WERI-Rb-1 (cell line): ENCODE results near the gene GIGYF2.

Source experiments
- DNase-seq: peaks from one replicate; pipeline ENCODE4 v3.0.0-alpha.2; 2020
- H3K27ac ChIP-seq: fragments of 250-450 bp; sonication (Bioruptor Pico); 2 replicates; pipeline ENCODE4 v1.5.1; 2020; ENCODE audit warnings: mild to moderate bottlenecking, moderate library complexity
- H3K27me3 ChIP-seq: fragments of 250-450 bp; sonication (Bioruptor Pico); 2 replicates; pipeline ENCODE4 v1.5.1; 2021; ENCODE audit warnings: mild to moderate bottlenecking, low read depth, moderate library complexity; ENCODE audit not compliant: insufficient read depth, severe bottlenecking
- H3K36me3 ChIP-seq: fragments of 250-450 bp; sonication (Bioruptor Pico); 2 replicates; pipeline ENCODE4 v1.5.1; 2020; ENCODE audit warnings: mild to moderate bottlenecking, moderate library complexity
- H3K4me3 ChIP-seq: 2 replicates; pipeline ENCODE4 v1.5.1; 2011; ENCODE audit warnings: low read depth, mild to moderate bottlenecking, control low read depth, low read length
- H3K9me3 ChIP-seq: fragments of 250-450 bp; sonication (Bioruptor Pico); 2 replicates; pipeline ENCODE4 v1.5.1; 2021; ENCODE audit warnings: mild to moderate bottlenecking, moderate library complexity; ENCODE audit not compliant: severe bottlenecking
- TF ChIP-seq, protein P1 (sequence below): IDR thresholded peaks from 2 replicates; pipeline ENCODE4 v1.5.1; 2011; ENCODE audit warnings: low read depth, mild to moderate bottlenecking, control low read depth, inconsistent platforms, low read length

Gene GIGYF2

DNA sequence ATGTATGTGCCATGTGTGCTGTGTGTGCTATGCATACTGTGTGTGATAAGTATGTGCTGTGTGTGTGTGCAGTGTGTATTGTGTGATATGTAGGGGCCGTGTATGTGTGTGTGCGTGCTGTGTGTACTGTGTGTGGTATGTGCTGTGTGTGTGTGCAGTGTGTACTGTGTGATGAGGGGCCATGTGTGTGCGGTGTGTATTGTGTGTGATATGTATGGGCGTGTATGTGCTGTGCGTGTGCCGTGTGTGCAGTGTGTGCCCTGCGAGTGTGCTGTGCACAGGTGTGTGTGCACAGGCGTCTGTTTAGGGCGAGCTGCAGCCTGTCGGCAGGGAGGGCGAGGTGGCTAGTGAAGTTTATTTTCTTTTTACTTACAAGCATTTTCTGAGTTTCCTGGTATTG, 189.0 kb downstream of the GIGYF2 start:
- DNase-seq = no peak
- H3K27ac ChIP-seq = no peak overlapping the region

DNA sequence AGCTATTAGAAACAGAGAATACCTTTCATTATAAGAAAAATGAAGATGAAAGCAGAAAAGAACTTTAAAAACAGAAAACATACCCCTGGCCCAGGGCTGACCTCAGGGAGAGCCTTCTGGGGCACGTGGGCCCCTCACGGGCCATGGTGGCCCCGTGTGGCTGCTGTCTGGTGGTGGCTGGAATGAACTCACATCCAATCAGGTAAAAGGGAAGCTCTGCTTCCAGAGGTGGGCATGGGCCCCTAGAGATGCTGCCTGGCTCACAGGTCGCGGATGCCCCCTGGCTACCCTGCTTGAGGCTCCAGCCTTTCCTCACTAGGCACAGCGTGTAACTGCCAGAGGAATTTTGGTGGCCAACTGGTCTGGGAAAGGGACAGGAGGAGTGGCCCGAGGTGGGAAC, 189.5 kb downstream of the GIGYF2 start:
- TF ChIP-seq, protein P1, sequence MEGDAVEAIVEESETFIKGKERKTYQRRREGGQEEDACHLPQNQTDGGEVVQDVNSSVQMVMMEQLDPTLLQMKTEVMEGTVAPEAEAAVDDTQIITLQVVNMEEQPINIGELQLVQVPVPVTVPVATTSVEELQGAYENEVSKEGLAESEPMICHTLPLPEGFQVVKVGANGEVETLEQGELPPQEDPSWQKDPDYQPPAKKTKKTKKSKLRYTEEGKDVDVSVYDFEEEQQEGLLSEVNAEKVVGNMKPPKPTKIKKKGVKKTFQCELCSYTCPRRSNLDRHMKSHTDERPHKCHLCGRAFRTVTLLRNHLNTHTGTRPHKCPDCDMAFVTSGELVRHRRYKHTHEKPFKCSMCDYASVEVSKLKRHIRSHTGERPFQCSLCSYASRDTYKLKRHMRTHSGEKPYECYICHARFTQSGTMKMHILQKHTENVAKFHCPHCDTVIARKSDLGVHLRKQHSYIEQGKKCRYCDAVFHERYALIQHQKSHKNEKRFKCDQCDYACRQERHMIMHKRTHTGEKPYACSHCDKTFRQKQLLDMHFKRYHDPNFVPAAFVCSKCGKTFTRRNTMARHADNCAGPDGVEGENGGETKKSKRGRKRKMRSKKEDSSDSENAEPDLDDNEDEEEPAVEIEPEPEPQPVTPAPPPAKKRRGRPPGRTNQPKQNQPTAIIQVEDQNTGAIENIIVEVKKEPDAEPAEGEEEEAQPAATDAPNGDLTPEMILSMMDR = no peak
- Histone ChIP-seq H3K27me3 (no peaks in the 10 kb centered on the region), H3K9me3 (no peaks in the 10 kb centered on the region), H3K27ac (no peak overlapping the region), H3K36me3 (no peaks in the 10 kb centered on the region), H3K4me3 (no peak overlapping the region)
- DNase-seq = no peak

More for the DNA sequence above, 189.0 kb downstream of the GIGYF2 start:
- Histone ChIP-seq H3K27me3 (no peaks in the 10 kb centered on the region), H3K4me3 (no peak overlapping the region), H3K36me3 (no peaks in the 10 kb centered on the region), H3K9me3 (no peaks in the 10 kb centered on the region)
- TF ChIP-seq, protein P1 = no peak

GRCh38 chr2:232887171-232887850, 190.2 kb downstream of the GIGYF2 start:
- Histone ChIP-seq H3K4me3 (no peak overlapping the region), H3K36me3 (no peaks in the 10 kb centered on the region), H3K9me3 (no peaks in the 10 kb centered on the region), H3K27ac (no peak overlapping the region), H3K27me3 (no peaks in the 10 kb centered on the region)
- peak; percentile 32 for DNase-seq
- TF ChIP-seq, protein P1 = peak; percentile 66; the same call in 1 of the 2 replicates

DNA sequence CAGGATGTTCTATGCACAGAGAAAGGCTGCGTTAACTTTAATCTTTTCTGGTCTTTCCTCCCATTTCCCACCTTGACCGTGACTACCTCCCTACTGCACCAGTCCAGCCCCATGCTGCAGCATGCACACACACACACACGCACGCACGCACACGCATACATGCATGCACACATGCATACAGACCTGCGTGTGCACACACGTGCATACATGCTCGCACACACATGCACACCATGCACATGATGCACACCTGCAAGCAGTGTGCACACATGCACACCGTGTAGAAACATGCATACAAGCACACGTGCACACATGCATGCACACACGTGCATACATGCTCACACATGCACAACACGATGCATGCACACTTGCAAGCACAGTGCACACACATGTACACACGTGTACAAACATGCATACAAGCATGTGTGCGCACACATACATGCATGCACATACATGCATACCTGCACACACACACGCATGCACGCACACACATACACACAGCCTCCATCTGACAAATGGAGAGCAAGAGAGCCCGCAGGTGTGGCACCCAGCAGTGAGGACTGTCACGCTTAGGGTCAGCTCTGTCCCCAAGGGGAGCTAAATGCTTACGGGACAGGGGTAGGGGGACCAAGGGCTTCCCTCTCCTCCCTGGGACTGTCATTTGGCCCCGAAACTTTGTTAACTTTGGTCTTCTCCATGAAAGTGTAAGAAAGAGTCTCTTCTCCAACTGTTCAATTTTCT, 191.1 kb downstream of the GIGYF2 start:
- Histone ChIP-seq H3K36me3 (no peaks in the 10 kb centered on the region), H3K4me3 (no peak overlapping the region), H3K9me3 (no peaks in the 10 kb centered on the region), H3K27me3 (no peaks in the 10 kb centered on the region), H3K27ac (no peak overlapping the region)
- TF ChIP-seq, protein P1 = no peak
- no peak for DNase-seq

- no peak overlapping the region for H3K27ac ChIP-seq
- H3K9me3 ChIP-seq = no peaks in the 10 kb centered on the region
- no peak overlapping the region for H3K4me3 ChIP-seq
- TF ChIP-seq, protein P1 = no peak
- H3K27me3 ChIP-seq = no peaks in the 10 kb centered on the region
- no peak for DNase-seq
- no peaks in the 10 kb centered on the region for H3K36me3 ChIP-seq
These were observed 191.9 kb downstream of the GIGYF2 start for GRCh38 chr2:232888839-232889529.
